Middle frontal gyrus (tissue), 1 donor: ENCODE results near the gene KRTAP10-2.

Experiments used
- DNase-seq: peaks from one replicate; pipeline ENCODE4 v3.0.0-alpha.2; 2015; ENCODE audit warnings: low spot score; ENCODE audit errors: extremely low spot score

Gene KRTAP10-2

GRCh38 chr21:44527156-44527982, 23.9 kb downstream of the KRTAP10-2 start:
- DNase-seq: no peak

- no peak for DNase-seq
Measured at GRCh38 chr21:44526096-44526997, 25.0 kb downstream of the KRTAP10-2 start.

GRCh38 chr21:44525391-44526095, 25.8 kb downstream of the KRTAP10-2 start:
- no peak for DNase-seq

GRCh38 chr21:44524414-44525371, 26.6 kb downstream of the KRTAP10-2 start:
- no peak for DNase-seq

GRCh38 chr21:44523567-44524413, 27.5 kb downstream of the KRTAP10-2 start:
- no peak for DNase-seq

- no peak for DNase-seq
Measured at GRCh38 chr21:44522753-44523204, 28.5 kb downstream of the KRTAP10-2 start.

- DNase-seq: no peak
Measured at GRCh38 chr21:44521928-44522752, 29.2 kb downstream of the KRTAP10-2 start.

- DNase-seq: no peak
Measured at GRCh38 chr21:44521301-44521927, 29.9 kb downstream of the KRTAP10-2 start.

- no peak for DNase-seq
Measured at GRCh38 chr21:44520326-44521300, 30.7 kb downstream of the KRTAP10-2 start.

GRCh38 chr21:44519346-44520325, 31.7 kb downstream of the KRTAP10-2 start:
- no peak for DNase-seq

GRCh38 chr21:44518686-44519085, 32.6 kb downstream of the KRTAP10-2 start:
- no peak for DNase-seq

- DNase-seq: no peak
Measured at GRCh38 chr21:44517175-44517899, 34.0 kb downstream of the KRTAP10-2 start.

GRCh38 chr21:44516828-44517174, 34.5 kb downstream of the KRTAP10-2 start:
- no peak for DNase-seq

GRCh38 chr21:44516342-44516741, 35.0 kb downstream of the KRTAP10-2 start:
- no peak for DNase-seq
